ENCODE results near the gene TMEM132C.

TMEM132C gene

GRCh38 chr12:128607641-128608040, 340.7 kb downstream of the TMEM132C start:
- no peak for TF ChIP-seq ZFX (IDR thresholded peaks at IDR 0.05)
- H3K27ac ChIP-seq, result no peak overlapping the region

GRCh38 chr12:128609861-128610260, 342.9 kb downstream of the TMEM132C start:
- TF ChIP-seq ZFX (IDR thresholded peaks at IDR 0.05), result no peak
- no peak for TF ChIP-seq CTCF (conservative IDR thresholded peaks at IDR 0.05)
- H3K27ac ChIP-seq, result no peak overlapping the region

GRCh38 chr12:128611736-128612135, 344.8 kb downstream of the TMEM132C start:
- TF ChIP-seq CTCF (conservative IDR thresholded peaks at IDR 0.05) (no peak), ZFX (IDR thresholded peaks at IDR 0.05) (no peak)
- H3K27ac ChIP-seq, result no peak overlapping the region

- no peak overlapping the region for H3K27ac ChIP-seq
- no peak for TF ChIP-seq CTCF (conservative IDR thresholded peaks at IDR 0.05)
- no peak for TF ChIP-seq ZFX (IDR thresholded peaks at IDR 0.05)
Observed at GRCh38 chr12:128612150-128612850, 345.3 kb downstream of the TMEM132C start.

GRCh38 chr12:128613837-128614590, 347.0 kb downstream of the TMEM132C start:
- TF ChIP-seq ZFX (IDR thresholded peaks at IDR 0.05) (no peak), CTCF (conservative IDR thresholded peaks at IDR 0.05) (no peak)
- no peak overlapping the region for H3K27ac ChIP-seq

GRCh38 chr12:128617304-128617833, 350.4 kb downstream of the TMEM132C start:
- TF ChIP-seq CTCF (conservative IDR thresholded peaks at IDR 0.05) (no peak), ZFX (IDR thresholded peaks at IDR 0.05) (no peak)

GRCh38 chr12:128619263-128619662, 352.3 kb downstream of the TMEM132C start:
- no peak for TF ChIP-seq ZFX (IDR thresholded peaks at IDR 0.05)
- TF ChIP-seq CTCF (conservative IDR thresholded peaks at IDR 0.05), result no peak
- no peak overlapping the region for H3K27ac ChIP-seq

More at GRCh38 chr12:128617304-128617833, 350.4 kb downstream of the TMEM132C start:
- H3K27ac ChIP-seq, result no peak overlapping the region

Data from C4-2B (cell line).